OCI-LY7 (cell line): Measurements from ENCODE around the gene UFM1. TPM values are rescaled to one million over a fixed set of nuclear protein-coding genes. Genes with fewer than 3 reads are reported as not detected.

Source experiments
- BruUV-seq: library from RNA; stranded (reverse); fragments of 400-500 nt; replicated peaks from 2 replicates; lab custom pipeline; 2021; lab: Mats Ljungman, UMichigan
- CTCF ChIA-PET: fragments of 300-600 bp; sonication (Branson Sonifier 250); formaldehyde crosslinking; loops from one replicate; lab custom pipeline; 2022; ENCODE audit warnings: antibody characterized with exemption; ENCODE audit not compliant: unreplicated experiment; lab: Charles Lee
- POLR2A ChIA-PET: fragments of 300-600 bp; sonication (Branson Sonifier 250); formaldehyde crosslinking; loops from one replicate; lab custom pipeline; 2022; ENCODE audit warnings: antibody characterized with exemption; lab: Charles Lee
- DNase-seq: peaks from one replicate; pipeline ENCODE4 v3.0.0-alpha.2; 2015; ENCODE audit warnings: low spot score
- H2AFZ ChIP-seq: fragments of 200-600 bp; sonication (generic), shearing (Covaris generic); 2 replicates; pipeline ENCODE4 v1.6.1; 2014; ENCODE audit warnings: mild to moderate bottlenecking, antibody characterized with exemption, low read length, moderate library complexity
- H3K27ac ChIP-seq: fragments of 200-600 bp; sonication (generic); 2 replicates; pipeline ENCODE4 v1.5.1; 2014; ENCODE audit warnings: mixed run types, low read depth, mild to moderate bottlenecking, moderate library complexity, low read length, inconsistent platforms; ENCODE audit not compliant: poor library complexity, severe bottlenecking
- H3K36me3 ChIP-seq: fragments of 200-600 bp; sonication (generic); 2 replicates; pipeline ENCODE4 v1.6.1; 2014; ENCODE audit warnings: mild to moderate bottlenecking, antibody characterized with exemption, low read length, moderate library complexity, mixed read lengths; ENCODE audit not compliant: insufficient read depth
- H3K4me1 ChIP-seq: fragments of 200-600 bp; sonication (generic); 2 replicates; pipeline ENCODE4 v1.5.1; 2014; ENCODE audit warnings: mild to moderate bottlenecking, low read length; ENCODE audit not compliant: insufficient read depth, poor library complexity, severe bottlenecking
- H3K4me2 ChIP-seq: fragments of 200-600 bp; sonication (generic); 2 replicates; pipeline ENCODE4 v1.6.1; 2014; ENCODE audit warnings: mild to moderate bottlenecking, low read length
- H3K4me3 ChIP-seq: fragments of 200-600 bp; sonication (generic); 2 replicates; pipeline ENCODE4 v1.5.1; 2014; ENCODE audit warnings: mild to moderate bottlenecking, low read depth, low read length; ENCODE audit not compliant: poor library complexity, severe bottlenecking
- H3K79me2 ChIP-seq: fragments of 200-600 bp; sonication (generic); 2 replicates; pipeline ENCODE4 v1.6.1; 2016; ENCODE audit warnings: low read depth, mild to moderate bottlenecking, low read length, moderate library complexity, mixed read lengths; ENCODE audit not compliant: insufficient read depth
- H3K9me2 ChIP-seq: fragments of 200-600 bp; sonication (generic); 2 replicates; pipeline ENCODE4 v1.6.1; 2016; ENCODE audit warnings: mild to moderate bottlenecking, low read length, mixed read lengths; ENCODE audit not compliant: insufficient read depth
- H3K9me3 ChIP-seq: fragments of 200-600 bp; sonication (generic); 2 replicates; pipeline ENCODE4 v1.6.1; 2014; ENCODE audit warnings: mild to moderate bottlenecking, mixed run types, low read length, mixed read lengths
- H4K20me1 ChIP-seq: fragments of 200-600 bp; sonication (generic); 2 replicates; pipeline ENCODE4 v1.6.1; 2014; ENCODE audit warnings: mild to moderate bottlenecking, antibody characterized with exemption, low read length, moderate library complexity, mixed read lengths; ENCODE audit not compliant: insufficient read depth
- EZH2phosphoT487 ChIP-seq: fragments of 200-600 bp; sonication (generic); IDR thresholded peaks from 2 replicates; pipeline ENCODE4 v1.6.1; 2018; ENCODE audit warnings: low read depth, borderline replicate concordance, mild to moderate bottlenecking, mixed run types, antibody characterized with exemption, low read length, moderate library complexity, mixed read lengths
- intact Hi-C: fragments of 100-400 bp; cut with micrococcal nuclease; formaldehyde crosslinking; loops from one replicate; pipeline ENCODE4 v1.10.0; 2022; ENCODE audit not compliant: unreplicated experiment
- total RNA-seq, 2 experiments: library from RNA; depleted of rRNA in 1 of 2; stranded (reverse); fragments of >200 nt in 1 of 2; shearing (Covaris generic) in 1 of 2; gene quantifications; 2 replicates each; pipeline ENCODE4 v1.2.3, GENCODE V29; 2014 to 2022
- TF ChIP-seq, protein P1 (sequence below): fragments of 200-600 bp; sonication (generic); conservative IDR thresholded peaks from 2 replicates; pipeline ENCODE4 v1.5.1; 2014; ENCODE audit warnings: mild to moderate bottlenecking, antibody characterized with exemption, low read length, moderate library complexity, mixed read lengths

Gene UFM1
- total RNA-seq, 2 experiments from 2014 or later, result 33.3 to 46.9 TPM

DNA sequence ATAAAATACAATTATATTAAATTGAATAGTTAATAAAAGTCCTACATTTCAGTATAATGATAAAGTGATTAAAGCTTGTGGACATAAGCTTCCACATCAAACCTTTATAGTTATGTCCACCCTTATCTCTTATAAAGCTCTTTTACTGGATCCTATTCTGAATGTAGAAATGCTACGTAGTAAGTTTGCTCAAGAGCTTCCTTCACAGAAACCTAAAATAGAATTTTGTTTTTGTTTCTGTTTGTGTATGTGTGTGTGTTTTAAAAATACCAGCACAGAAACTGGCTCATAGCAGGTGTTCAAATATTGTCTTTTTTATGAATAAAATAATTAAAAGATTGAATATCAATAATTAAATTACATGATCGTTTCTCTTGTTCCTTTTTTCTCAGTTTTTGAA, 21.0 kb upstream of the UFM1 start:
- Histone ChIP-seq H3K9me2 (no peaks in the 10 kb centered on the region), H3K9me3 (no peaks in the 10 kb centered on the region), H3K27ac (no peak overlapping the region), H4K20me1 (no peaks in the 10 kb centered on the region), H3K79me2 (no peaks in the 10 kb centered on the region), H2AFZ (no peak overlapping the region), H3K4me2 (no peak overlapping the region), H3K4me1 (no peaks in the 10 kb centered on the region), H3K4me3 (no peak overlapping the region), H3K36me3 (no peaks in the 10 kb centered on the region)
- ChIA-PET POLR2A (interaction anchor here (0.6 kb wide), 1 partner anchor 132 kb away, joined by 5 read pairs; no protein-coding TSS in a partner anchor), CTCF (no interaction called here)
- no peak for DNase-seq
- intact Hi-C loops, result no loop called here
- TF ChIP-seq, protein P1, sequence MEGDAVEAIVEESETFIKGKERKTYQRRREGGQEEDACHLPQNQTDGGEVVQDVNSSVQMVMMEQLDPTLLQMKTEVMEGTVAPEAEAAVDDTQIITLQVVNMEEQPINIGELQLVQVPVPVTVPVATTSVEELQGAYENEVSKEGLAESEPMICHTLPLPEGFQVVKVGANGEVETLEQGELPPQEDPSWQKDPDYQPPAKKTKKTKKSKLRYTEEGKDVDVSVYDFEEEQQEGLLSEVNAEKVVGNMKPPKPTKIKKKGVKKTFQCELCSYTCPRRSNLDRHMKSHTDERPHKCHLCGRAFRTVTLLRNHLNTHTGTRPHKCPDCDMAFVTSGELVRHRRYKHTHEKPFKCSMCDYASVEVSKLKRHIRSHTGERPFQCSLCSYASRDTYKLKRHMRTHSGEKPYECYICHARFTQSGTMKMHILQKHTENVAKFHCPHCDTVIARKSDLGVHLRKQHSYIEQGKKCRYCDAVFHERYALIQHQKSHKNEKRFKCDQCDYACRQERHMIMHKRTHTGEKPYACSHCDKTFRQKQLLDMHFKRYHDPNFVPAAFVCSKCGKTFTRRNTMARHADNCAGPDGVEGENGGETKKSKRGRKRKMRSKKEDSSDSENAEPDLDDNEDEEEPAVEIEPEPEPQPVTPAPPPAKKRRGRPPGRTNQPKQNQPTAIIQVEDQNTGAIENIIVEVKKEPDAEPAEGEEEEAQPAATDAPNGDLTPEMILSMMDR, result no peak
- BruUV-seq, result no TSS peak

- BruUV-seq, result no TSS peak
- Histone ChIP-seq H3K4me3 (no peak overlapping the region), H4K20me1 (no peaks in the 10 kb centered on the region), H3K9me2 (no peaks in the 10 kb centered on the region), H3K27ac (no peak overlapping the region), H3K4me1 (no peaks in the 10 kb centered on the region), H2AFZ (no peak overlapping the region), H3K9me3 (no peaks in the 10 kb centered on the region), H3K79me2 (no peaks in the 10 kb centered on the region), H3K36me3 (no peaks in the 10 kb centered on the region), H3K4me2 (no peak overlapping the region)
- ChIA-PET CTCF (no interaction called here), POLR2A (no interaction called here)
- no peak for DNase-seq
- TF ChIP-seq EZH2phosphoT487, result no peak
- TF ChIP-seq, protein P1, result no peak
- intact Hi-C loops, result no loop called here
Observed at GRCh38 chr13:38334845-38335244, 14.8 kb upstream of the UFM1 start.

GRCh38 chr13:38338089-38338488, 11.6 kb upstream of the UFM1 start:
- TF ChIP-seq EZH2phosphoT487, result no peak
- TF ChIP-seq, protein P1, result no peak
- Histone ChIP-seq H3K79me2 (no peaks in the 10 kb centered on the region), H3K4me3 (no peak overlapping the region), H2AFZ (no peak overlapping the region), H3K4me2 (no peak overlapping the region), H4K20me1 (no peaks in the 10 kb centered on the region), H3K4me1 (no peaks in the 10 kb centered on the region), H3K9me2 (no peaks in the 10 kb centered on the region), H3K36me3 (no peaks in the 10 kb centered on the region), H3K9me3 (no peaks in the 10 kb centered on the region), H3K27ac (no peak overlapping the region)
- ChIA-PET CTCF (no interaction called here), POLR2A (interaction anchor here (0.5 to 0.7 kb wide), 2 partner anchors 66 to 326 kb away, joined by 3 to 4 read pairs; no protein-coding TSS in a partner anchor)
- DNase-seq, result no peak
- intact Hi-C loops, result no loop called here
- no TSS peak for BruUV-seq
